HG03196 (cell line): ENCODE measurements around the gene RHBDD1.

Experiments used
- ATAC-seq: cut with Tn5 transposase; IDR thresholded peaks from one replicate; pipeline ENCODE4 v1.9.1; 2021; ENCODE audit not compliant: unreplicated experiment

The RHBDD1 gene

GRCh38 chr2:226913641-226914040 is 77.8 kb downstream of the RHBDD1 start:
- ATAC-seq = no peak

- ATAC-seq = no peak
Measured at GRCh38 chr2:226915846-226916360, 80.0 kb downstream of the RHBDD1 start.

- peak; percentile 91 for ATAC-seq
Measured at GRCh38 chr2:226916669-226917068, 80.8 kb downstream of the RHBDD1 start.

GRCh38 chr2:226932443-226932842 is 96.6 kb downstream of the RHBDD1 start:
- ATAC-seq = no peak

GRCh38 chr2:226934546-226935201 is 98.8 kb downstream of the RHBDD1 start:
- ATAC-seq = no peak

GRCh38 chr2:226943862-226944620 is 108.2 kb downstream of the RHBDD1 start:
- no peak for ATAC-seq

GRCh38 chr2:226953206-226953605 is 117.4 kb downstream of the RHBDD1 start:
- no peak for ATAC-seq

GRCh38 chr2:226953826-226954225 is 118.0 kb downstream of the RHBDD1 start:
- no peak for ATAC-seq

GRCh38 chr2:226956659-226957058 is 120.8 kb downstream of the RHBDD1 start:
- ATAC-seq = no peak

GRCh38 chr2:226959418-226959817 is 123.6 kb downstream of the RHBDD1 start:
- no peak for ATAC-seq

GRCh38 chr2:226962176-226962773 is 126.4 kb downstream of the RHBDD1 start:
- ATAC-seq = no peak

GRCh38 chr2:226963528-226963927 is 127.7 kb downstream of the RHBDD1 start:
- ATAC-seq = no peak

- no peak for ATAC-seq
Measured at GRCh38 chr2:226965376-226965775, 129.5 kb downstream of the RHBDD1 start.

- ATAC-seq = no peak
Measured at GRCh38 chr2:226969417-226970080, 133.7 kb downstream of the RHBDD1 start.

GRCh38 chr2:226970362-226970761 is 134.5 kb downstream of the RHBDD1 start:
- peak; percentile 46 for ATAC-seq

GRCh38 chr2:226971084-226971483 is 135.2 kb downstream of the RHBDD1 start:
- ATAC-seq = peak; percentile 55

GRCh38 chr2:226971770-226972169 is 135.9 kb downstream of the RHBDD1 start:
- ATAC-seq = no peak

- no peak for ATAC-seq
Measured at GRCh38 chr2:226973816-226974215, 138.0 kb downstream of the RHBDD1 start.

- ATAC-seq = no peak
Measured at GRCh38 chr2:226977775-226978190, 141.9 kb downstream of the RHBDD1 start.

- ATAC-seq = no peak
Measured at GRCh38 chr2:226978300-226978699, 142.4 kb downstream of the RHBDD1 start.

- ATAC-seq = no peak
Measured at GRCh38 chr2:226979004-226979403, 143.2 kb downstream of the RHBDD1 start.
